SK-N-SH (cell line): Measurements from ENCODE around the gene DHX36. TPM values are rescaled to one million over a fixed set of nuclear protein-coding genes. Genes with fewer than 3 reads are reported as not detected.

ENCODE experiments used
- CTCF ChIA-PET: fragments of 300-600, 350-600 bp; formaldehyde crosslinking; extraction: SDS; loops from one replicate; lab custom pipeline; 2021; lab: Yijun Ruan, JAX
- POLR2A ChIA-PET: fragments of 350-600 bp; sonication (Branson Sonifier 250); formaldehyde crosslinking; extraction: SDS; loops from one replicate; lab custom pipeline; 2020; ENCODE audit warnings: antibody characterized with exemption, inconsistent platforms; lab: Yijun Ruan, JAX
- DNase-seq: peaks from one replicate; pipeline ENCODE4 v3.0.0; 2012
- H2AFZ ChIP-seq: fragments of 200-600 bp; sonication (generic); 2 replicates; pipeline ENCODE4 v1.8.1; 2016; ENCODE audit warnings: antibody characterized with exemption, mild to moderate bottlenecking, low read depth
- H3F3A ChIP-seq: fragments of 200-600 bp; sonication (generic); replicated peaks from 2 replicates; pipeline ENCODE3; 2016; ENCODE audit warnings: antibody characterized with exemption, mild to moderate bottlenecking; ENCODE audit not compliant: insufficient read depth
- H3K27ac ChIP-seq, 2 experiments: fragments of 200-500 bp in 1 of 2; fragments of 200-600 bp in 1 of 2; sonication (Bioruptor generic) in 1 of 2; sonication (generic), shearing (Covaris generic) in 1 of 2; 2 replicates each; pipeline versions ENCODE4 v1.5.1 to v1.6.1; 2014 to 2016; ENCODE audit warnings: low read depth in 2 of 2, inconsistent platforms in 1 of 2, low read length in 1 of 2, mild to moderate bottlenecking in 1 of 2, mixed read lengths in 1 of 2
- H3K27me3 ChIP-seq: fragments of 200-600 bp; sonication (generic), shearing (Covaris generic); 2 replicates; pipeline ENCODE4 v1.6.1; 2016; ENCODE audit warnings: mixed run types; ENCODE audit not compliant: insufficient read depth
- H3K36me3 ChIP-seq, 2 experiments: fragments of 200-500 bp in 1 of 2; fragments of 200-600 bp in 1 of 2; sonication (Bioruptor generic) in 1 of 2; sonication (generic) in 1 of 2; replicated peaks in 1 of 2; 2 replicates each; pipeline versions ENCODE3 to v1.5.1; 2014 to 2016; ENCODE audit warnings: low read length in 1 of 2, mild to moderate bottlenecking in 1 of 2; ENCODE audit not compliant: insufficient read depth in 2 of 2, control insufficient read depth in 1 of 2
- H3K4me1 ChIP-seq, 2 experiments: fragments of 200-500 bp in 1 of 2; fragments of 200-600 bp in 1 of 2; sonication (Bioruptor generic) in 1 of 2; sonication (generic), shearing (Covaris generic) in 1 of 2; 2 replicates each; pipeline versions ENCODE4 v1.5.1 to v1.6.1; 2014 to 2016; ENCODE audit warnings: low read depth in 1 of 2, low read length in 1 of 2, mixed run types in 1 of 2; ENCODE audit not compliant: insufficient read depth in 2 of 2, control insufficient read depth in 1 of 2
- H3K4me2 ChIP-seq: fragments of 200-600 bp; sonication (generic), shearing (Covaris generic); 2 replicates; pipeline ENCODE4 v1.6.1; 2017; ENCODE audit warnings: mixed run types
- H3K4me3 ChIP-seq, 2 experiments: fragments of 200-500 bp in 1 of 2; fragments of 200-600 bp in 1 of 2; sonication (Bioruptor generic) in 1 of 2; sonication (generic), shearing (Covaris generic) in 1 of 2; 2 replicates each; pipeline versions ENCODE4 v1.5.1 to v1.8.1; 2014 to 2016; ENCODE audit warnings: low read depth in 2 of 2, inconsistent platforms in 1 of 2, low read length in 1 of 2, mild to moderate bottlenecking in 1 of 2, mixed read lengths in 1 of 2, moderate library complexity in 1 of 2
- H3K79me2 ChIP-seq: fragments of 200-600 bp; sonication (generic); 2 replicates; pipeline ENCODE4 v1.8.1; 2017; ENCODE audit warnings: mild to moderate bottlenecking; ENCODE audit not compliant: insufficient read depth
- H3K9ac ChIP-seq: fragments of 200-600 bp; sonication (generic); 2 replicates; pipeline ENCODE4 v1.6.1; 2017; ENCODE audit warnings: mixed run types
- H3K9me2 ChIP-seq: fragments of 200-600 bp; sonication (generic); 2 replicates; pipeline ENCODE4 v1.6.1; 2017; ENCODE audit warnings: mixed run types
- H3K9me3 ChIP-seq: fragments of 200-600 bp; sonication (generic); 2 replicates; pipeline ENCODE4 v1.6.1; 2017; ENCODE audit warnings: mixed run types, mild to moderate bottlenecking, moderate library complexity
- H4K20me1 ChIP-seq: fragments of 200-600 bp; sonication (generic); 2 replicates; pipeline ENCODE4 v1.6.1; 2017; ENCODE audit warnings: mild to moderate bottlenecking, mixed run types; ENCODE audit not compliant: insufficient read depth
- CHD2 ChIP-seq: fragments of 150-350 bp; IDR thresholded peaks from 2 replicates; pipeline ENCODE4 v1.6.1; 2018; ENCODE audit warnings: low read length; ENCODE audit not compliant: partially characterized antibody
- EP300 ChIP-seq, 2 experiments: IDR thresholded peaks; 2 replicates each; pipeline versions ENCODE4 v1.4.0 to v1.6.1; 2012; ENCODE audit warnings: borderline replicate concordance in 1 of 2, low read depth in 1 of 2, low read length in 1 of 2
- EZH2phosphoT487 ChIP-seq: fragments of 200-600 bp; sonication (generic); IDR thresholded peaks from 2 replicates; pipeline ENCODE4 v1.6.1; 2017; ENCODE audit warnings: low read depth, mixed run types, mild to moderate bottlenecking, antibody characterized with exemption, moderate library complexity, borderline replicate concordance
- FOXJ3 ChIP-seq: sonication (generic); formaldehyde crosslinking; IDR thresholded peaks from 2 replicates; pipeline ENCODE4 v1.5.1; 2020; ENCODE audit warnings: mild to moderate bottlenecking, missing genetic modification reagents
- FOXM1 ChIP-seq: IDR thresholded peaks from 2 replicates; pipeline ENCODE4 v1.4.0; 2012; ENCODE audit warnings: low read depth, mild to moderate bottlenecking
- JUND ChIP-seq: IDR thresholded peaks from 2 replicates; pipeline ENCODE4 v1.4.0; 2012
- MEF2A ChIP-seq: IDR thresholded peaks from 2 replicates; pipeline ENCODE4 v1.4.0; 2012; ENCODE audit warnings: low read depth, borderline replicate concordance
- MXI1 ChIP-seq: IDR thresholded peaks from 2 replicates; pipeline ENCODE4 v1.6.1; 2012; ENCODE audit warnings: mild to moderate bottlenecking, low read depth, low read length, improper control_type of control experiment
- NRF1 ChIP-seq: IDR thresholded peaks from 2 replicates; pipeline ENCODE4 v1.6.1; 2012; ENCODE audit warnings: low read depth, mild to moderate bottlenecking, low read length
- PBX3 ChIP-seq: IDR thresholded peaks from 2 replicates; pipeline ENCODE4; 2012
- RAD21 ChIP-seq: IDR thresholded peaks from 2 replicates; pipeline ENCODE4 v1.6.1; 2012; ENCODE audit warnings: mild to moderate bottlenecking, low read length
- RCOR1 ChIP-seq: fragments of 150-350 bp; IDR thresholded peaks from 2 replicates; pipeline ENCODE4 v1.6.1; 2017; ENCODE audit warnings: antibody characterized with exemption, low read length
- REST ChIP-seq: IDR thresholded peaks from 2 replicates; pipeline ENCODE4 v1.6.1; 2012; ENCODE audit warnings: mild to moderate bottlenecking, low read depth, low read length, moderate library complexity
- RFX5 ChIP-seq: IDR thresholded peaks from 2 replicates; pipeline ENCODE4 v1.6.1; 2012; ENCODE audit warnings: mild to moderate bottlenecking, improper control_type of control experiment, low read length
- RXRA ChIP-seq: IDR thresholded peaks from 2 replicates; pipeline ENCODE4 v1.4.0; 2012; ENCODE audit warnings: low read depth, mild to moderate bottlenecking, borderline replicate concordance
- SMC3 ChIP-seq: IDR thresholded peaks from 2 replicates; pipeline ENCODE4 v1.6.1; 2012; ENCODE audit warnings: low read depth, low read length, improper control_type of control experiment
- TAF1 ChIP-seq: IDR thresholded peaks from 2 replicates; pipeline ENCODE4 v1.6.1; 2012; ENCODE audit warnings: low read depth, mild to moderate bottlenecking, low read length, moderate library complexity, borderline replicate concordance
- TEAD4 ChIP-seq: IDR thresholded peaks from 2 replicates; pipeline ENCODE4 v1.4.0; 2012; ENCODE audit warnings: mild to moderate bottlenecking, borderline replicate concordance; ENCODE audit not compliant: insufficient read depth
- USF1 ChIP-seq: IDR thresholded peaks from 2 replicates; pipeline ENCODE4 v1.4.0; 2012; ENCODE audit warnings: low read depth, borderline replicate concordance
- polyA plus RNA-seq, 3 experiments: library from polyadenylated mRNA; depleted of rRNA; stranded (reverse); fragments of >200 nt; gene quantifications; 2 replicates each; pipeline ENCODE4 v1.2.3, GENCODE V29; 2012
- TF ChIP-seq, protein P1 (sequence below): fragments of 150-350 bp; IDR thresholded peaks from 2 replicates; pipeline ENCODE4 v1.6.1; 2016; ENCODE audit warnings: mild to moderate bottlenecking, low read depth, low read length

DHX36 gene
- polyA plus RNA-seq, 1 of the 3 experiments (the other 2 are of a cell fraction): 22.8 TPM

DNA sequence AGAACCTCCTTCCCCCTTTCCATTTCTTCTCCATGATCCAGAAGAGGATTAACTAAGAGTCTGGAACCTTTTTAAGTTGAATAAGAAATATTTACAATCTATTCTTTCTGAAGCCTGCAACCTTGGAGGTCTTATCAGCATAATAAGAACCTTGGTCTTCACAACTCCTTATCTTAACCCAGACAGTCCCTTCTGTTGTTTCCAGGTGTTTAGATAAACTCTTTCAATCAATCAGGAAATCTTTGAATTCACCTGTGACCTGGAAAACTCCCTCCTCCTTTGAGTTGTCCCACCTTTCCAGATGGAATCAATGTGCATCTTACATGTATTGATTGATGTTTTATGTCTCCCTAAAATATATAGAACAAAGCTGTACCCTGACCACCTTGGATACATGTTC, 3.6 kb upstream of the DHX36 start:
- Histone ChIP-seq H3K4me1 (no peaks in the 10 kb centered on the region; a peak in 1 of 4 replicates), H3F3A (peaks cover 4% of the 10 kb centered on the region), H3K27ac (no peak overlapping the region), H3K9me3 (no peaks in the 10 kb centered on the region), H2AFZ (no peak overlapping the region), H3K9ac (no peak overlapping the region), H3K4me2 (no peak overlapping the region), H3K36me3 (no peaks in the 10 kb centered on the region), H3K9me2 (no peaks in the 10 kb centered on the region), H3K4me3 (no peak overlapping the region), H4K20me1 (peaks cover under 1% of the 10 kb centered on the region; the same call in 1 of the 2 replicates), H3K79me2 (peaks cover 15% of the 10 kb centered on the region), H3K27me3 (no peaks in the 10 kb centered on the region)
- ChIA-PET POLR2A (no interaction called here), CTCF (no interaction called here)
- no peak for TF ChIP-seq EP300 (IDR thresholded peaks at IDR 0.05; ENCODE audit: borderline replicate concordance in 1 of 2, low read depth in 1 of 2, low read length in 1 of 2)
- no peak for TF ChIP-seq NRF1
- no peak for TF ChIP-seq MXI1
- no peak for TF ChIP-seq REST
- no peak for TF ChIP-seq TAF1
- no peak for TF ChIP-seq FOXM1
- TF ChIP-seq EZH2phosphoT487: no peak
- no peak for TF ChIP-seq USF1
- no peak for TF ChIP-seq RCOR1
- TF ChIP-seq, protein P1, sequence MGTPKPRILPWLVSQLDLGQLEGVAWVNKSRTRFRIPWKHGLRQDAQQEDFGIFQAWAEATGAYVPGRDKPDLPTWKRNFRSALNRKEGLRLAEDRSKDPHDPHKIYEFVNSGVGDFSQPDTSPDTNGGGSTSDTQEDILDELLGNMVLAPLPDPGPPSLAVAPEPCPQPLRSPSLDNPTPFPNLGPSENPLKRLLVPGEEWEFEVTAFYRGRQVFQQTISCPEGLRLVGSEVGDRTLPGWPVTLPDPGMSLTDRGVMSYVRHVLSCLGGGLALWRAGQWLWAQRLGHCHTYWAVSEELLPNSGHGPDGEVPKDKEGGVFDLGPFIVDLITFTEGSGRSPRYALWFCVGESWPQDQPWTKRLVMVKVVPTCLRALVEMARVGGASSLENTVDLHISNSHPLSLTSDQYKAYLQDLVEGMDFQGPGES: no peak
- no peak for TF ChIP-seq FOXJ3 (CRISPR knock-in tag)
- TF ChIP-seq JUND: no peak
- TF ChIP-seq RFX5: no peak
- no peak for TF ChIP-seq RAD21
- no peak for TF ChIP-seq RXRA
- no peak for TF ChIP-seq PBX3
- TF ChIP-seq MEF2A: no peak
- TF ChIP-seq TEAD4: no peak
- TF ChIP-seq CHD2: no peak
- TF ChIP-seq SMC3: no peak
- no peak for DNase-seq
